ENCODE measurements around the gene ADGRV1.
"Not testable (repeated sequence)": the region's sequence is repeated elsewhere in the genome, so short reads cannot be mapped to it uniquely, and the experiment has no call there.

Gene ADGRV1

DNA sequence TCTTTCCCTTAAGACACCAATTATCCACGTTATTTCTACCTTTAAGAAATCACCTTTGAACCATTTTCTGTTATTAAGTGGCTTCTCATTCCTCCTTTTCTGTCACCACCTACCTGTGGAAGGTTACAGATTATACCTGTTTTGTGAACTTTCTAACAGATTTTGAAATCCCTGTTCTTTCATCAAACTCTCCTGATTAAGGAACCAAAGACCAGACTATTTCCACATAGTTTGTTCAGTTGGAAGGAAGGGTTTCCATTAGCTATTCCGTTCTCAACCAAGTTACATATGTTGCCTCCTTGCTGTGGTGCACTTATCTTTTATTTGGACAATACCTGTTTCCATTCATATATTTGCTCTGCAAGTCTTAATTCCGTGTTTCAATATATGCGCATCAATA, 343.6 kb downstream of the ADGRV1 start:
- no peak for DNase-seq (ENCODE audit: low read depth in 3 of 3)

DNA sequence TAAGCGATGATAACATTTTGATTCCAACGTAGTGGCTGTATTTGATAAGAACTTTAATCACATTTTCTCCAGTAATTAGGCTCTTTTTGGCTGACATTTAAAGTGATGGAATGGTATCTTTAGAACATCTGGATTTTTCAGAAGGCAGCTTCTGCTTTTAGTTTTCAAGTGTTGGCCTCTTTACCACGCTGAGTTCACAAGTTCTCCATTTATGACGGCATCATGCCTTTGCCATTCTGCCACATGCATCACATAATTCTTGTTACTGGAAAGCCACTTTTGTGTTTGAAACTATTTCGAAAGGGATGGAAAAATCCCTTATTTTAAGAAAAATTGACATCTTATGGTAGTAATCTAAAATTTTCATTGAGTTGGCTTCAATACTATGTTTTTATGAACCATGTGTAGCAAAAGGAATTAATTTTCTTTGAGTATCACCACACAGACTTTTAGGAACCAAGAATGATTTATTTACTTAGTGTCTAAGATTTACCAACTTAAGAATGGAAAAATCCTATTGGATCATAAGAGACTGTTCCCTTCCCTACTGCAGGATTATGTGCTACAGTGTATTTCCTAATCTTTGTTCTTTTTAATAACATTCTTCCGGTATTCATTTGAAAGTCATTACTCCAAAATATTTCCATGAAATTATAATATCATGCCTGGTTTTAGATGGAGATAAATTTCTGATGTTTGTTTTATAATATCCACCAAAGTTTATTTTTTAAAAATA, 344.2 kb downstream of the ADGRV1 start:
- DNase-seq (ENCODE audit: low read depth in 3 of 3) = no peak

DNA sequence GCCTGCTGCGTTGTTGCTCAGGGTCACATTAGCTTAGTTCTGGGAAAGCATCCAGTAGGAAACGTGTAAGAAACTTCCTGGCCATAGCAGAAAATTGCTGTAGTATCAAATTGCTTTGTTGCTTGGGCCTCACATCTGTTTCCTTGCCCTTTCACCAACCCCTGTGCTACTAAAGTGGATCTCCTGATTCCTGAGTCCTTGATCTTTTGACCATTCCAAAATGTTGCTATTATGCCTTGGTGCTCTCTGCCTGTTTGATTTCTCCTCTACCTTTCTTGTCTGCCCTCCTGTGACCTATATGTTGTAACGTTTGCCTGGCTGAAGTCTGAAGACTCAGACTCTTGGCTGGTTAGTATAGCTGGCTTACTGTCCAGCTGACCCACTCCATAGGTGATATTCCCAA, 350.5 kb downstream of the ADGRV1 start:
- DNase-seq (ENCODE audit: low read depth in 3 of 3) = no peak

DNA sequence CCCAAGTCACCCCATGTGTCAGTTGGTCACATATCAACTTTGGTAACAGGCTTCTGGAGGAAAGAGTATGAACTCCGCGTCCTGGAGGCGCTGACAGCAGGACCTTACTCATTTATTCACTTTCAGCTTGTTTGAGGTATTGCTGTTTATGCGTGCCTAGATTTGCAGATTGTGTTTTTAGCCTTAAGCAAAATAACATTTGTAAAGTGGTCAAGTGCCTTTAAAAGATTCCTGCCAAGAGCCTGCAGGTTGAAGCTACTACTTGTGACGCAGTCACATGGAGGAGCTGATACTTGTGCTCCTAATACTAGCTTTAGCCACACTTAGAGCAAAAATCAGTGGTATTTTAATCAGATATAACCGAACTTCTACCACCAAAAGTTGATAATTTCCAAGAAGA, 351.3 kb downstream of the ADGRV1 start:
- no peak for DNase-seq (ENCODE audit: low read depth in 3 of 3)

DNA sequence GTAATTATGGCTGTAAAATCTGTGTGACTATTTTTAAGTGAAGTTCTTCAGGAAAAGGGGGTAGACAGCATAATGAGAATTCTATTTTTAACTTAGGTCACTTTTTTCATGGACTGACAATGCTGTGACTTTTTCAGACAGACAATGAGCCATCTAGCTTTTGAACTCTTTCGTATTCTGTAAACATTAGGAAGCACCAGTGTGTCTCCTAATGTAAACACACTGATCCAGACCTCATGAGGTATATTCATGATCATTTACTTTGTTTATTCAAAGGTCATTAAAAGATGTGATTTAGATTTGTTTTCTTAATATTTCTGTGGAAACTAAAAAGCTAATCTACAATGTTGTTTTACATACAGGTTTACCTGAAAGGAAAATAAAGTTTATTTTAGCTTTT, 352.6 kb downstream of the ADGRV1 start:
- DNase-seq (ENCODE audit: low read depth in 3 of 3) = no peak

DNA sequence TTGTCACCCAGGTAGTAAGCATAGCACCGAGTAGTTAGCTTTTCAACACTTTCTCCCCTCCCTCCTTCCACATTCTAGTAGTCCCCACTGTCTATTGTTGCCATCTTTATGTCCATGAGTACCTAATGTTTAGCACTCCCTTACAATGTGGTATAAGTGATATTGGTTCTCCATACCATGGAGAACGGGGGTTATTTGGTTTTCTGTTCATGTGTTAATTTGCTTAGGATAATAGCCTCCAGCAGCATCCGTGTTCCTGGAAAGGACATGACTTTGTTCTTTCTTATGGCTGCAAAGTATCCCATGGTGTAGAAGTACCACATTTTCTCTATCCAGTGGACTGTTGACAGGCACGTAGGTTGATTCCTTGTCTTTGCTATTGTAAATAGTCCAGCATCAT, 353.9 kb downstream of the ADGRV1 start:
- no peak for DNase-seq (ENCODE audit: low read depth in 3 of 3)

DNA sequence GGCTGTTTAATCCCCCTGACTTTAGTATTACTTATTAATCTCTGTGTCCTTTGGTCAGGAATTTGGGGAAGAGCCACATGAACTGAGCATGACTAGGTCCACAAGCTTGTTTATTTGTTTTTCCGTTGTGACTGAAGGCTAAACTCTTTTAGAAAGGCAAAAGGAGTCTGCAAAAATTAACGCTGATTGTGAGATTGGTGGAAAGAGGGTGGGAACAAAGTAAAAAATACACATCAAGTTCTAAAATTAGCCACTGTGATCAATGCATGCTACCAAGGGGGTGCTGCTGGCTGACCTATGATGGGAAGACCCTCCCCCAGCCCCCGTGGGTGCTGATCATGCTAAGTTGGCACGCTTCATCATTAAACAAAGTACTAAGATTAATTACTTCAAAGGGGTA, 356.8 kb downstream of the ADGRV1 start:
- DNase-seq (ENCODE audit: low read depth in 3 of 3) = no peak

DNA sequence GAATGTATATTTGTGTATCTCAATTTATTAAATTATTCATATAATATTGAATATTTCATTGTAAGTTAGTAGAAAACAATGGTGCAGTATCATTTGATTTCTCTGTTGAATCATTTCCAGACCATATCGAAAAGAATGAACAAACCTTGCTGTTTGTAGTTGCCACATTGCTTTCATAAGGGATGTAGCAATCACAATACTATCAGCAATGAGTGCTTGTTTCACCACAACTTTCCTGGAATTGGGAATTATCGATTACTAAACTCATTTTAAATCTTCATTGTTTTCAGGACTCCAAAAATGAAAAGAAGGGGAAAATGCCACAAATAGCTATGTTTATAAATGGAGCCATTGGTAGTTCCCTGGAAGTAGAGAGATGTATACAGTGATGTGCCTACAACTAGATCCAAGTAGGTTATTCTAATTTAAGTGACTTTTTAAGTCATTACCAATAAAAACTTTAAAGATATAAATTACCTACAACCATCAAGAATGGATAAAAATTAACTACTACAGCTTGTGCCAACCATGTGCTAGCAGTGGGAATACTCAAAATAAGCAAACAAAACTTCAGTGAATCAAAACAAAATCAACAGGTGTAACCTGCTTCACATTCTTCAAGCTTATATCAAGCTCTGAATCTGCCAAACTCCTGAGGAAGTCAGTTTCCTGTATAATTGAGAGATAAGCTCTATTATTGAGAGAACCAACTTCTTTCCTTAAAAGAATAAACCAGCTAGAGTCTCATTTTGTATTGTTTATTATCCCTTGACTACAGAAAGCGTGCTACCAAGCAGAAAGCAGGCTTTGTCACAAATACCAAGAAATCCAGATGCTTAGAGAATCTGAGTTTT, 358.6 kb downstream of the ADGRV1 start:
- no peak for DNase-seq (ENCODE audit: low read depth in 3 of 3)

DNA sequence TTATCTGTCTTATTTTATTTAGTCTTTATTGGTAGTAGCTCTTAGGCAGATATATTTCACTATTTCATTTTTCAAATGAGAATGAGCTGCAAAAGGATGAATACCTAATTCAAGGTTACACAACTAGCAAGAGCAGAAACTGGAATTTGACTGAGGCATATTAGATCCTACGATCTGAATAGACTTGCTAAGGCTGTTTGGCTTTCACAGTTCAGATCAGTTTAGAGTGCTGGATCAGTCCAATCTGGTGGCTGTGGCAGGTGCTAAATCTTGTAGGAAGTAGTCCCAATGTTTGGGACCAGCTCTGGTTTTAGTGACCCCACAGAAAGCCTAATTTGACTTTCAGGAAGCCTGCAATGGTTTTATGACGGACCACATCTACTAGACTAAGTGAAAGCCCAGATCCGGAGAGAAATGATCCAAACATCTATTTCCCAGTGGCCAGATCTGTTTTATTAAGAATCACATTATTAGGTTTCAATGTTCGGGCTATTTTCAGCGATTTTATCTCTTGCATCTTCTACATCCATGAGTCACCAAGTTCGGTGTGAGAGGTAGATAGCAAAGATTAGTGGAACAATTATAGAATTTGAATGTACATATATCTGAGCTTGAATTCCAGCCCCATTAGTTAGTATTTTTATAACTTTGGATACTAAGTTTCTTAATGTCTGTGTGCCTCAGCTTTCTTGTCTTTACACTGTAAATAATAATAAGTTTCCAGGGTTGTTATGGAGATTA, 359.5 kb downstream of the ADGRV1 start:
- DNase-seq (ENCODE audit: low read depth in 3 of 3) = no peak

DNA sequence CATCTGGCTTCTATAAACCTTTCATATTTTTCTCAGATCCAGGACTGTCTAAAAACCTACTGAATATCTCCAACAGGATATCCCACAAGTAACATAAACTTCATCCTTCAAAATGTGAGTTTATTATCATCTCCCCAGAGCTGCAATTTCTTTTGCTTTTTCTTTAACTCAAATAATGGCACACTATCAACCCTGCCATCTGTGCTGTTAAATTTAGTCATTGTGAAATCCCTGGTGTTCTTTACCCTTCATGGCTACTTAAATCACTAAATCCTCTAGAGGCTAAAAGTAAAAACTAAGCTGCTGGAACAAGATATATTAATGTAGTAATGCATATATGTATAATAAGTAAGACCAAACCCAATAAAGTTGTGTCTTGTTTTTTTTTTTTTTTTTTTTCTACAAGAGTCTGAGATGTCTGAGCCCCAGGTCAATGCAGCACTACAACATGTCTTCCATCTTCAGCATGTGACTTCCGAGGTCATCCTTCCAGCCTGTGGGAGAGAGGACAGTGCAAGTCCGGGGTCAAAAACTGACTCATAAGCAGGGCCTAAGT, 362.9 kb downstream of the ADGRV1 start:
- DNase-seq (ENCODE audit: low read depth in 3 of 3) = no peak

DNA sequence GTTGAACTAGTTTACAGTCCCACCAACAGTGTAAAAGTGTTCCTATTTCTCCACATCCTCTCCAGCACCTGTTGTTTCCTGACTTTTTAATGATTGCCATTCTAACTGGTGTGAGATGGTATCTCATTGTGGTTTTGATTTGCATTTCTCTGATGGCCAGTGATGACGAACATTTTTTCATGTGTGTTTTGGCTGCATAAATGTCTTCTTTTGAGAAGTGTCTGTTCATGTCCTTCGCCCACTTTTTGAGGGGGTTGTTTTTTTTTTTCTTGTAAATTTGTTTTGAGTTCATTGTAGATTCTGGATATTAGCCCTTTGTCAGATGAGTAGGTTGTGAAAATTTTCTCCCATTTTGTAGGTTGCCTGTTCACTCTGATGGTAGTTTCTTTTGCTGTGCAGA, 365.6 kb downstream of the ADGRV1 start:
- DNase-seq (ENCODE audit: low read depth in 3 of 3) = not testable (repeated sequence)

DNA sequence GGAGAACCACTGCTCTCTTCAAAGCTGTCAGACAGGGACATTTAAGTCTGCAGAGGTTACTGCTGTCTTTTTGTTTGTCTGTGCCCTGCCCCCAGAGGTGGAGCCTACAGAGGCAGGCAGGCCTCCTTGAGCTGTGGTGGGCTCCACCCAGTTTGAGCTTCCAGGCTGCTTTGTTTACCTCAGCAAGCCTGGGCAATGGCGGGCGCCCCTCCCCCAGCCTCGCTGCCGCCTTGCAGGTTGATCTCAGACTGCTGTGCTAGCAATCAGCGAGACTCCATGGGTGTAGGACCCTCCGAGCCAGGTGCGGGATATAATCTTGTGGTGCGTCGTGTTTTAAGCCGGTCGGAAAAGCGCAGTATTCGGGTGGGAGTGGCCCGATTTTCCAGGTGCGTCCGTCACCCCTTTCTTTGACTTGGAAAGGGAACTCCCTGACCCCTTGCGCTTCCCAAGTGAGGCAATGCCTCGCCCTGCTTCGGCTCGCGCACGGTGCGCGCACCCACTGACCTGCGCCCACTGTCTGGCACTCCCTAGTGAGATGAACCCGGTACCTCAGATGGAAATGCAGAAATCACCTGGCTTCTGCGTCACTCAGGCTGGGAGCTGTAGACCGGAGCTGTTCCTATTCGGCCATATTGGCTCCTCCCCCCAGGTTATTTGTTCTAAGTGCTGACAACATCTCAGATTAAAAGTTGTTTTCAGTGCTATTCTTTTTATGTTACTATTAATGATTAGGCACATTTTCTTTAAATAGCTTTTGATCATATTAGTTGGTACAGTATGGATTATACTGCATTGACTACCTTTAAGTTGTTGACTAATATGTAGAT, 370.6 kb downstream of the ADGRV1 start:
- DNase-seq (ENCODE audit: low read depth in 3 of 3) = not testable (repeated sequence)

DNA sequence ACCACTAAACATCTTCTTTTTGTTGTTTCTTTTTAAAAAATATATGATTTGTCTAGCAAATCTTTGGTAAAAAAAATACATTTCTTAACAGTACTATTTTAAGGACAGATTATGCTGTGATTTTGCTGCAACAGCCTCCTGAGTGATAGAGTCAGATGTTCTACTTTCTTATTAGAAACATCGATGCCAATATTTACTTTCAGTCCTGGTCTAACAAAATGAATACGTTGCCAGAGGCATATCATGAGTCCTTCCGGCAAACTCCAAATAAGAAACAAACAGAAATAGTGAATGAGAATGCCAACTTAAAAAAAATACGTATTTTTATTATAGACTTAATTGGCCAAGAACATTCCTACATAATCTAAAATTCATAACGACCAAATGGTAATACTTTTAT, 371.5 kb downstream of the ADGRV1 start:
- DNase-seq (ENCODE audit: low read depth in 3 of 3) = no peak

DNA sequence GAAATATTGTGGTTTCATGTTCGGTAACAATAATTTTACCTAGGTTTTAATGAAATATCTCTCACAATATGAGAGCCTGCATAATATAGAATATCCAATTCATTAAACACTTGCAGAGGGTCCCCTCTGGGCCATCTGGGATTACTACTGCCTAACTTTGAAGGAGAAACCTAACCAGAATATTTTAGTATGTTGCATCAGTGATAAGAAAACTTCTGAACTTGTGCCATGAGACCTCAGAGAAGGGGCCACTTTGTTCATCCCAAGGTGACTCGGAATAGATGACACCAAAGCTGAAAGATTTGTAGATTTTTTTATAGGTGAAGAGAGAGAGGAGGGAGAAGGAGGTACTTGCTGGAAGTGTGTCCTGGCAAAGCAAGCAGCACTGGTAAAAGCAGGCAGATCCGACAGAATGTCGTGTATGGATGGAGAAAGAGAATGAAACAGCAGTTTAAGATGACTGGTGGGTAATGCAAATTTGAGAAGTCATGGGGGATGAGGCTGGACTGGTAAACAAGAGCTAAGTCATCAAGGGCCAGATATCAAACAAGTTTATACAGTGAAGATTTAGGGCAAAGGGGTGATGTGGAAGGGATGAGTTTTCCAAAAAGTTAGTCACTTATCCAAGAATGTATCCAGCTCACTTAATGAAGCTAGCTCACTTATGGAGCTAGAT, 372.3 kb downstream of the ADGRV1 start:
- no peak for DNase-seq (ENCODE audit: low read depth in 3 of 3)

DNA sequence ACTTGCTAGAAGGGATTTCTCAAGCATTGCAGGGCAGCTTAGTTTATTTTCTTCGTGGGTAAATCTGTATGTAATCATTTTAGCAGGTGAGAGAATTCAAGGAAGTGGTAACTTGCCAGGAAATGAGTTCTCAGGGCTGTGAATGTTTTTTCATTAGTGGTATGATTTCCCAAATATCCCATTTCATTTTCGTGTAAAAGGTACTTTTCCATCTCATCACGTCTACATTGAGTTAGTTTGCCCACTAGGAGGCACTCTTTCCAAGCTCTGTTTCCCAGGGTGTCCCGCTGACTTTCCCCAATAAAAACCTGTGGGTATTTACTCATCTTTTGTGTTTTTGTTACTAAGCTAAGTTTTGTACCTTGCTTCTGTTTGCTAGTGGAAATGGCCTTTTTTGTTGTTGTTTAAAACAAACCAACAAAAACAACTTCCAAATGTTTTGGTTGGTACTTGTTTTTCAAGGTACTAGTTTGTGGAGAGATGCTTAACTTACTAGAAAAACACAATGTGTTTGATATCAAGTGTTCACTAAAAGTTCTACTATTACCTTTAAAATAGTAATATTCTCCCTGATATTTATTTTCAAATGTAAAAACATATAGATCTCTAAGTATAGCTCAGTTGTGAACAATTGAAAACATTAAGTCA, 373.6 kb downstream of the ADGRV1 start:
- peak; percentile 9 to 18 (median 11) for DNase-seq (ENCODE audit: low read depth in 3 of 3)

DNA sequence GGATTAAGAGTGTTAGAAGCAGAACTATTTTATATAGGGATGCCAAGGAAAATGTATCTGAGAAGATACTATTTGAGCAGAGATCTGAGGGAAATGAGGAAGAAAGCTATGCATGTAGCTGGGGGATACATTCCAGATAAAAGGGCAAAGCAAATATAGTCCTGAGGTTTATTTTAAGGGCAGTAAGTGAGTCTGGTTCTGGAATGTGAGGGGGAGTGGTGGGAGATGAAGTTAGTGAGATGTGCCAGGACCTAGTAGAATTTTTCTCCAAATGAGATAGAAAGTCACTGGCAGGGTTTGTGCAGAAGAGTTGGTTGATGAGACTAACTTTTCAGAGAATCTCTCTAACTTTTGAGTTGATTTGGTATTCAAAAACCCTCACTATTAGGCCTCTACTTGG, 374.7 kb downstream of the ADGRV1 start:
- no peak for DNase-seq (ENCODE audit: low read depth in 3 of 3)

DNA sequence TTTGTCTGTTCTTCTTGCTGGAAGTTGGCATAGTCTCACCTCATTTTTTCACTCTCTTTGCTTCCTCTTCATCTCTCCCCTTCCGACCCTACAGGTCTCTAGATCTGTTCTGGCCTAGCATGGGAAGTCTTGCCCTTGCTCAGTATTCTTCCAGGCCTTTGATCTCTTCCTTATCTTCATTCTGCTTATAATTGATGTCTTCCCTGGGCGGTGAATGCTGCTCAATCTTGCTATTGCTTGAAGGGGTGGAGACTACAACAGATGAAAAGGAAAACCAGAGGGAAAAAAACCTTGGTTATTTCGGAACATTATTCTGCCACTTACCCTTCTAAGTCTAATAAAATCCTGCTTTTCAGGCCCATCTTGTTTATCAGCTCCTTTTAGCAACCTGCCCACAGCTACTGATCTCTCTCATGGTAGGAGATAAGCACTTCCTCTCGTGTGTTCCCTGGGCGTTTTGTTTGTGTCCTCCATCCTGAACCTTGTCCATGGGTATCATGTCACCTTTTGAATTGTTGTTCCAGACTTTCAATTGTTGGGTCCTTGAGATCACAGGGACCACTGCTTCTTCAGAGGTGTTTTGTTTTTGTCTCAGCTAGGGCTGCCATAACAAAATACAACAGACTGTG, 375.6 kb downstream of the ADGRV1 start:
- DNase-seq (ENCODE audit: low read depth in 3 of 3) = no peak

DNA sequence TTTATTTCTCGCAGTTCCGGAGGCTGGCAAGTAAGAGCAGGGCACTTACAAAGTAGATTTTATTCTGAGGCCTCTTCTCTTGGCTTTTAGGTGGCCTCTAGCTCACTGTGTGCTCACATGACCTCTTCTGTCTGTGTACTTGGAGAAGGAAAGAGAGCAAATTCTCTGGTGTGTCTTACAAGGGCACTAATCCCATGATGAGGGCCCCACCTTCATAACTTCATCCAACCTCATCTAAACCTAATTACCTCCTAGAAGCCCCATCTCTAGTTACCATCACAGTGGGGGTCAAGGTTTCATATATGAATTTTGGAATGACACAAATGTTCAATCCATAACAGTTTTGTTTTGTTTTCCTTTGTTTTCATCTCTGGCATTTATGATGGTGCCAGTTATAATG, 376.1 kb downstream of the ADGRV1 start:
- DNase-seq (ENCODE audit: low read depth in 3 of 3) = no peak

DNA sequence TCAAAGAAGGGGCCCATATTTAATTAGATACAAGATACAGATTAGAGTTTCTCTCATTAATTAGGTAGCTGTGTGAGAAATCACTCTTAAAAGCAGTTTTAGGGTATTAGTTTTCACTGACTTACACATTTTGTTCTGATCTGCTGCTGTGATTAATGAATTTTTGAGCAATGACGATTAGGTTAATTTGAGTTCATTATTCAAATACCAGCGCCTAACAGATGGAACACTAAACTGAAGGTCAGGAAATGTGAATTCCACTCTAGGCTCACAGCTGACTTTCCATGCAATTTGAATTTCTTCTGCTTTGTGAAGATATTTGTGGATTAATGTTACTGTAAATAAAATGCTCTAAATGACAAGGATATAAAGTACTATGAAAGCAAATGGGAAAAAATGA, 380.6 kb downstream of the ADGRV1 start:
- DNase-seq (ENCODE audit: low read depth in 3 of 3) = no peak
